Activated T-cell treated with anti-CD3 and anti-CD28 coated beads for 48 hours (primary cell): Measurements from ENCODE around the gene C17orf113.
A peak's percentile ranks its signal among the peaks of the same experiment; 100 is the strongest.

ENCODE experiments used
- DNase-seq: peaks from one replicate; pipeline ENCODE4 v3.0.0-alpha.2; 2020; ENCODE audit warnings: low read depth

Gene C17orf113

GRCh38 chr17:42072323-42073187 lies 22.2 kb upstream of the C17orf113 start:
- DNase-seq: no peak

GRCh38 chr17:42071810-42072209 lies 21.4 kb upstream of the C17orf113 start:
- no peak for DNase-seq

- no peak for DNase-seq
These were observed 18.6 kb upstream of the C17orf113 start for GRCh38 chr17:42068979-42069378.

- peak; percentile 68 for DNase-seq
These were observed 17.1 kb upstream of the C17orf113 start for GRCh38 chr17:42067371-42068091.

GRCh38 chr17:42065201-42065600 lies 14.8 kb upstream of the C17orf113 start:
- DNase-seq: no peak

GRCh38 chr17:42062681-42063080 lies 12.3 kb upstream of the C17orf113 start:
- DNase-seq: no peak

GRCh38 chr17:42061646-42062487 lies 11.5 kb upstream of the C17orf113 start:
- no peak for DNase-seq

GRCh38 chr17:42060231-42060630 lies 9.8 kb upstream of the C17orf113 start:
- DNase-seq: no peak

GRCh38 chr17:42059815-42060214 lies 9.4 kb upstream of the C17orf113 start:
- no peak for DNase-seq

- no peak for DNase-seq
These were observed 7.7 kb upstream of the C17orf113 start for GRCh38 chr17:42058063-42058462.

GRCh38 chr17:42056635-42057034 lies 6.2 kb upstream of the C17orf113 start:
- DNase-seq: no peak

- no peak for DNase-seq
These were observed 5.1 kb upstream of the C17orf113 start for GRCh38 chr17:42055496-42055895.

GRCh38 chr17:42055027-42055426 lies 4.6 kb upstream of the C17orf113 start:
- no peak for DNase-seq

GRCh38 chr17:42053731-42054500 lies 3.5 kb upstream of the C17orf113 start:
- DNase-seq: no peak

GRCh38 chr17:42052346-42052877 lies 2.0 kb upstream of the C17orf113 start:
- no peak for DNase-seq

GRCh38 chr17:42051645-42052044 lies 1.2 kb upstream of the C17orf113 start:
- DNase-seq: no peak

- no peak for DNase-seq
These were observed 606 bp upstream of the C17orf113 start for GRCh38 chr17:42051013-42051400.

- DNase-seq: no peak
These were observed 488 bp downstream of the C17orf113 start for GRCh38 chr17:42049834-42050392.

GRCh38 chr17:42047343-42047742 lies 3.1 kb downstream of the C17orf113 start:
- no peak for DNase-seq

- no peak for DNase-seq
These were observed 4.7 kb downstream of the C17orf113 start for GRCh38 chr17:42045719-42046118.
